GM12878 (cell line): Measurements from ENCODE around the gene TMPRSS9. TPM values are rescaled to one million over a fixed set of nuclear protein-coding genes. Genes with fewer than 3 reads are reported as not detected.

Experiments used
- ATAC-seq: fragments of 200-7000 bp; cut with Tn5 transposase; 3 replicates; pipeline ENCODE4 v1.9.1; 2020; ENCODE audit warnings: mild to moderate bottlenecking, moderate library complexity
- BruUV-seq: library from RNA; stranded (reverse); fragments of 400-500 nt; replicated peaks from 2 replicates; lab custom pipeline; 2021; lab: Mats Ljungman, UMichigan
- CTCF ChIA-PET: fragments of 300-600 bp; sonication (Branson Sonifier 250); formaldehyde crosslinking; extraction: SDS; loops from one replicate; lab custom pipeline; 2021; ENCODE audit warnings: inconsistent platforms; lab: Yijun Ruan, JAX
- POLR2A ChIA-PET: fragments of 350-600 bp; formaldehyde crosslinking; extraction: SDS; loops from one replicate; lab custom pipeline; 2021; ENCODE audit warnings: inconsistent platforms; lab: Charles Lee
- RAD21 ChIA-PET: fragments of 300-600 bp; sonication (Branson Sonifier 250); formaldehyde crosslinking; loops from one replicate; lab custom pipeline; 2023; ENCODE audit warnings: antibody characterized with exemption; ENCODE audit not compliant: unreplicated experiment; lab: Charles Lee
- SMC1A ChIA-PET: fragments of 300-600 bp; sonication (Branson Sonifier 250); formaldehyde crosslinking; loops from one replicate; lab custom pipeline; 2023; ENCODE audit not compliant: unreplicated experiment, uncharacterized antibody; lab: Charles Lee
- DNase-seq: peaks from one replicate; pipeline ENCODE4 v3.0.0-alpha.2; 2011; ENCODE audit warnings: low read depth, low spot score
- FAIRE-seq: peaks from 3 replicates; lab custom pipeline; 2011; peaks lifted over from hg19 to GRCh38; lab: Jason Lieb, UNC
- H2AFZ ChIP-seq: 2 replicates; pipeline ENCODE4 v1.6.0; 2011; ENCODE audit warnings: low read depth, low read length, control low read depth; ENCODE audit not compliant: control insufficient read depth
- H3K27ac ChIP-seq: 2 replicates; pipeline ENCODE4 v1.5.1; 2011; ENCODE audit warnings: control low read depth; ENCODE audit not compliant: control insufficient read depth, insufficient read depth
- H3K27me3 ChIP-seq, 2 experiments: replicated peaks in 1 of 2; 2 replicates each; pipeline versions ENCODE4 v1.6.0 to v1.6.1; 2011; ENCODE audit warnings: low read length in 1 of 2; ENCODE audit not compliant: control insufficient read depth in 2 of 2, insufficient read depth in 2 of 2
- H3K36me3 ChIP-seq, 2 experiments: 2 replicates each; pipeline ENCODE4 v1.5.1; 2011; ENCODE audit warnings: low read length in 1 of 2; ENCODE audit not compliant: control insufficient read depth in 2 of 2, insufficient read depth in 2 of 2
- H3K4me1 ChIP-seq: 2 replicates; pipeline ENCODE4 v1.6.1; 2011; ENCODE audit warnings: mild to moderate bottlenecking, low read length, moderate library complexity, mixed read lengths; ENCODE audit not compliant: control insufficient read depth, insufficient read depth
- H3K4me2 ChIP-seq: 2 replicates; pipeline ENCODE4 v1.6.0; 2011; ENCODE audit warnings: control low read depth; ENCODE audit not compliant: control insufficient read depth, insufficient read depth
- H3K4me3 ChIP-seq: fragments of 200-600 bp; sonication (generic); 2 replicates; pipeline ENCODE4 v1.5.1; 2016
- H3K79me2 ChIP-seq: 2 replicates; pipeline ENCODE4 v1.6.0; 2011; ENCODE audit warnings: low read length; ENCODE audit not compliant: control insufficient read depth, insufficient read depth
- H3K9ac ChIP-seq: 2 replicates; pipeline ENCODE4 v1.8.0; 2011; ENCODE audit warnings: low read length, control low read depth, mixed read lengths; ENCODE audit not compliant: control insufficient read depth, insufficient read depth
- H3K9me3 ChIP-seq: replicated peaks from 3 replicates; pipeline ENCODE4 v1.5.1; 2011; ENCODE audit warnings: mild to moderate bottlenecking, low read length; ENCODE audit not compliant: control insufficient read depth, insufficient read depth
- H4K20me1 ChIP-seq: 2 replicates; pipeline ENCODE4 v1.6.0; 2011; ENCODE audit not compliant: control insufficient read depth, insufficient read depth
- CEBPB ChIP-seq, 2 experiments: fragments of 150-350 bp in 1 of 2; IDR thresholded peaks; 2 replicates each; pipeline ENCODE4 v1.6.1; 2012 to 2014; ENCODE audit warnings: low read depth in 2 of 2, low read length in 2 of 2, borderline replicate concordance in 1 of 2, inconsistent platforms in 1 of 2
- GABPA ChIP-seq: IDR thresholded peaks from 2 replicates; pipeline ENCODE4 v1.6.1; 2014; ENCODE audit warnings: antibody characterized with exemption, low read depth, mild to moderate bottlenecking, inconsistent platforms
- IKZF2 ChIP-seq, 2 experiments: fragments of 450-650 bp; IDR thresholded peaks; 2 replicates each; pipeline ENCODE4 v1.6.1; 2017; ENCODE audit warnings: mild to moderate bottlenecking in 2 of 2, moderate library complexity in 2 of 2
- JUNB ChIP-seq: IDR thresholded peaks from 2 replicates; pipeline ENCODE4 v1.6.1; 2016; ENCODE audit warnings: antibody characterized with exemption, mild to moderate bottlenecking
- KAT2A ChIP-seq: conservative IDR thresholded peaks from 2 replicates; pipeline ENCODE4 v1.6.1; 2011; ENCODE audit warnings: low read depth, low read length; ENCODE audit not compliant: control insufficient read depth
- MTA3 ChIP-seq: IDR thresholded peaks from 2 replicates; pipeline ENCODE4 v1.6.1; 2012; ENCODE audit warnings: low read length, inconsistent platforms, borderline replicate concordance
- MYB ChIP-seq: fragments of 150-350 bp; IDR thresholded peaks from 2 replicates; pipeline ENCODE4 v1.6.1; 2014; ENCODE audit warnings: mild to moderate bottlenecking, low read depth, low read length, borderline replicate concordance
- RBBP5 ChIP-seq: fragments of 200-600 bp; sonication (generic); conservative IDR thresholded peaks from 2 replicates; pipeline ENCODE4 v1.6.1; 2016
- WGBS: methylation state at CpG from one replicate; pipeline ENCODE4 v1.1.6; 2016; ENCODE audit warnings: low lambda C conversion rate; ENCODE audit not compliant: insufficient replicate concordance, insufficient coverage; ENCODE audit errors: missing lambda C conversion rate; 5-methylcytosine and 5-hydroxymethylcytosine counted together
- in situ Hi-C: fragments of 300-500 bp; cut with MboI; formaldehyde crosslinking; loops from 9 replicates; pipeline ENCODE4 v1.14.3; 2018; ENCODE audit warnings: mixed read lengths
- intact Hi-C: fragments of 100-400 bp; cut with micrococcal nuclease; formaldehyde crosslinking; loops from one replicate; pipeline ENCODE4 v1.14.2; 2022; ENCODE audit not compliant: unreplicated experiment
- polyA plus RNA-seq, 11 experiments: library from polyadenylated mRNA; depleted of rRNA in 4 of 11; unstranded in 6 of 11; stranded (reverse) in 5 of 11; fragments of >200 nt; fragmentation: Nextera tagmentation in 4 of 11; fragmentation: Illumina TruSeq in 1 of 11; extraction: Ambion mirVana in 4 of 11; extraction: Trizol in 1 of 11; gene quantifications; 1 replicate in 1 of 11; 2 replicates in 10 of 11; pipeline versions ENCODE4 v1.2.1 to v1.2.3, GENCODE V29; 2011 to 2016; ENCODE audit warnings: inconsistent platforms in 2 of 11, missing spikeins in 2 of 11, low read depth in 1 of 11
- total RNA-seq, 4 experiments: library from RNA; depleted of rRNA in 3 of 4; stranded (reverse); fragments of >200 nt in 3 of 4; fragmentation: Illumina TruSeq in 1 of 4; extraction: Trizol in 1 of 4; gene quantifications; 2 replicates each; pipeline versions ENCODE4 v1.2.1 to v1.2.3, GENCODE V29; 2013 to 2021
- TF ChIP-seq, protein P1 (sequence below): fragments of 450-650 bp; IDR thresholded peaks from 2 replicates; pipeline ENCODE4 v1.6.1; 2017; ENCODE audit warnings: mild to moderate bottlenecking, low read depth, inconsistent platforms; ENCODE audit not compliant: poor library complexity, severe bottlenecking
- TF ChIP-seq, protein P2 (sequence below): fragments of 450-650 bp; conservative IDR thresholded peaks from 2 replicates; pipeline ENCODE4 v1.6.1; 2017; ENCODE audit warnings: mild to moderate bottlenecking, moderate library complexity
- TF ChIP-seq, protein P3 (sequence below): IDR thresholded peaks from 2 replicates; pipeline ENCODE4 v1.6.1; 2011; ENCODE audit warnings: low read depth, mild to moderate bottlenecking, low read length, moderate library complexity, borderline replicate concordance; ENCODE audit errors: extremely low read depth
- TF ChIP-seq, protein P4 (sequence below), 3 experiments: IDR thresholded peaks in 2 of 3; conservative IDR thresholded peaks in 1 of 3; 2 replicates each; pipeline ENCODE4 v1.5.1; 2011; ENCODE audit warnings: low read depth in 3 of 3, low read length in 3 of 3, mild to moderate bottlenecking in 3 of 3, control low read depth in 2 of 3, moderate library complexity in 2 of 3, inconsistent platforms in 1 of 3, mixed read lengths in 1 of 3; ENCODE audit not compliant: control insufficient read depth in 2 of 3, insufficient read depth in 1 of 3; ENCODE audit errors: extremely low read depth in 1 of 3

The TMPRSS9 gene
- total and polyA plus RNA-seq, 10 of the 15 experiments (the other 5 are each of a cell fraction or from before 2014, with no cell fraction given) = 0.24 TPM; not detected in 9

DNA sequence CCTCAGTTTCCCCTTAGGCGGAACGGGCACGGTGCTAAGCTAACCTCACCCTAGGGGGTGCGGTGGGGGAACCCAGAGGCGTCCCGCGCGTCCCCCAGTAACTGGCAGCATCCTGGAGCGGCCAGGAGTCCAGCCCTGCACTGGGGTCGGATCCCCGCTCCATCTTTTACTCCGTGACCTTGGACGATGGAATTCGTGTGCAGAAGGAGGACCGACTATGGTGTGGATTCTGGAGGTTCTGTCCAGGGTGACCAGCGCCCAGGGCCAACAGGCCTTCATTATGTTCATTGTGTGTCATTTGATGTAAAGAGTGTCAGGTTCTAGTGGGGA, 31.0 kb upstream of the TMPRSS9 start (continued):
- TF ChIP-seq, protein P1, sequence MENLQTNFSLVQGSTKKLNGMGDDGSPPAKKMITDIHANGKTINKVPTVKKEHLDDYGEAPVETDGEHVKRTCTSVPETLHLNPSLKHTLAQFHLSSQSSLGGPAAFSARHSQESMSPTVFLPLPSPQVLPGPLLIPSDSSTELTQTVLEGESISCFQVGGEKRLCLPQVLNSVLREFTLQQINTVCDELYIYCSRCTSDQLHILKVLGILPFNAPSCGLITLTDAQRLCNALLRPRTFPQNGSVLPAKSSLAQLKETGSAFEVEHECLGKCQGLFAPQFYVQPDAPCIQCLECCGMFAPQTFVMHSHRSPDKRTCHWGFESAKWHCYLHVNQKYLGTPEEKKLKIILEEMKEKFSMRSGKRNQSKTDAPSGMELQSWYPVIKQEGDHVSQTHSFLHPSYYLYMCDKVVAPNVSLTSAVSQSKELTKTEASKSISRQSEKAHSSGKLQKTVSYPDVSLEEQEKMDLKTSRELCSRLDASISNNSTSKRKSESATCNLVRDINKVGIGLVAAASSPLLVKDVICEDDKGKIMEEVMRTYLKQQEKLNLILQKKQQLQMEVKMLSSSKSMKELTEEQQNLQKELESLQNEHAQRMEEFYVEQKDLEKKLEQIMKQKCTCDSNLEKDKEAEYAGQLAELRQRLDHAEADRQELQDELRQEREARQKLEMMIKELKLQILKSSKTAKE = no peak
- TF ChIP-seq GABPA = no peak
- TF ChIP-seq, protein P2, sequence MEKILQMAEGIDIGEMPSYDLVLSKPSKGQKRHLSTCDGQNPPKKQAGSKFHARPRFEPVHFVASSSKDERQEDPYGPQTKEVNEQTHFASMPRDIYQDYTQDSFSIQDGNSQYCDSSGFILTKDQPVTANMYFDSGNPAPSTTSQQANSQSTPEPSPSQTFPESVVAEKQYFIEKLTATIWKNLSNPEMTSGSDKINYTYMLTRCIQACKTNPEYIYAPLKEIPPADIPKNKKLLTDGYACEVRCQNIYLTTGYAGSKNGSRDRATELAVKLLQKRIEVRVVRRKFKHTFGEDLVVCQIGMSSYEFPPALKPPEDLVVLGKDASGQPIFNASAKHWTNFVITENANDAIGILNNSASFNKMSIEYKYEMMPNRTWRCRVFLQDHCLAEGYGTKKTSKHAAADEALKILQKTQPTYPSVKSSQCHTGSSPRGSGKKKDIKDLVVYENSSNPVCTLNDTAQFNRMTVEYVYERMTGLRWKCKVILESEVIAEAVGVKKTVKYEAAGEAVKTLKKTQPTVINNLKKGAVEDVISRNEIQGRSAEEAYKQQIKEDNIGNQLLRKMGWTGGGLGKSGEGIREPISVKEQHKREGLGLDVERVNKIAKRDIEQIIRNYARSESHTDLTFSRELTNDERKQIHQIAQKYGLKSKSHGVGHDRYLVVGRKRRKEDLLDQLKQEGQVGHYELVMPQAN = no peak

DNA sequence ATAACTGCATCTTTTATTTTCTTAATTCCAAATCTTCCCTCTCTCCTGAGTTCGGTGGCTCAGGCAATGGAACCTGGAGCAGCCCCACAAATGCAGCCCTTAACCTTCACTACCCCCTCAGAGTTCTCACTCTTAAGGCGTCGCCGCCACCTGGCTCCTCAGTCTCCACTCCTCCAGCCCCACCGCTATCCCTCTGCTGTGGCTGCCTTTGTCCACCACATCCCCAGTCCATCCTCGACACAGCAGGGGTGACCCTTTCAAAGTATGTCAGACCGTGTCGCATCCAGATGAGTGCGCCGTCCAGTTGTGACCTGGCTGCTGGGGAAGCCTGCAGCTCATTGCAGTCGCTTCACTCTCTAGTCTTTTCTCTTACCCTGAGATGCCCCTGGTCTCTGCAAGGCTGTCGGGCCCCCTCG, 30.6 kb upstream of the TMPRSS9 start:
- Histone ChIP-seq H3K4me1 (peaks cover 29% of the 10 kb centered on the region), H3K36me3 (peaks cover 0 to 1% of the 10 kb centered on the region in 2 experiments; a peak in 3 of 4 replicates), H2AFZ (no peak overlapping the region), H3K27ac (0 out of 2 replicates have a peak overlapping the region, but pooled peaks have one; percentile 76), H3K79me2 (peaks cover 60% of the 10 kb centered on the region), H3K27me3 (no peaks in the 10 kb centered on the region), H3K9ac (peak overlapping the region; percentile 72), H3K9me3 (no peaks in the 10 kb centered on the region), H3K4me3 (peak overlapping the region; percentile 90), H3K4me2 (peak overlapping the region; percentile 90), H4K20me1 (0 out of 2 replicates have a peak, but pooled peaks cover 3% of the 10 kb centered on the region)
- TSS peak; percentile 60 for BruUV-seq
- ChIA-PET CTCF (interaction anchor here (1.1 to 1.2 kb wide), 2 partner anchors 63 to 432 kb away, joined by 3 read pairs; no protein-coding TSS in a partner anchor), SMC1A (interaction anchor here (1.0 kb wide), 1 partner anchor 64 kb away, joined by 3 read pairs; no protein-coding TSS in a partner anchor), RAD21 (interaction anchor here (0.7 to 0.9 kb wide), 2 partner anchors 64 to 386 kb away, joined by 3 to 4 read pairs; no protein-coding TSS in a partner anchor), POLR2A (interaction anchor here (0.5 to 0.6 kb wide), 2 partner anchors 27 to 679 kb away, joined by 4 to 6 read pairs; no protein-coding TSS in a partner anchor)
- WGBS = 73% methylated on average over 13 of the region's 13 CpGs
- in situ Hi-C loops = no loop called here
- FAIRE-seq (no peak), ATAC-seq (no peak), DNase-seq (no peak)
- intact Hi-C loops = loop anchor here (5.0 kb wide), 3 partner anchors 63 to 293 kb away; partner anchors contain the start of genes PLEKHJ1 and SF3A2
- TF ChIP-seq, protein P3, sequence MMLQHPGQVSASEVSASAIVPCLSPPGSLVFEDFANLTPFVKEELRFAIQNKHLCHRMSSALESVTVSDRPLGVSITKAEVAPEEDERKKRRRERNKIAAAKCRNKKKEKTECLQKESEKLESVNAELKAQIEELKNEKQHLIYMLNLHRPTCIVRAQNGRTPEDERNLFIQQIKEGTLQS = no peak
- TF ChIP-seq MYB (no peak), RBBP5 (no peak), IKZF2 (IDR thresholded peaks at IDR 0.05) (no peak), KAT2A (no peak), MTA3 (no peak), JUNB (no peak), CEBPB (IDR thresholded peaks at IDR 0.05; ENCODE audit: borderline replicate concordance in 1 of 2, low read depth in 2 of 2, low read length in 2 of 2) (no peak)
- TF ChIP-seq, protein P4, sequence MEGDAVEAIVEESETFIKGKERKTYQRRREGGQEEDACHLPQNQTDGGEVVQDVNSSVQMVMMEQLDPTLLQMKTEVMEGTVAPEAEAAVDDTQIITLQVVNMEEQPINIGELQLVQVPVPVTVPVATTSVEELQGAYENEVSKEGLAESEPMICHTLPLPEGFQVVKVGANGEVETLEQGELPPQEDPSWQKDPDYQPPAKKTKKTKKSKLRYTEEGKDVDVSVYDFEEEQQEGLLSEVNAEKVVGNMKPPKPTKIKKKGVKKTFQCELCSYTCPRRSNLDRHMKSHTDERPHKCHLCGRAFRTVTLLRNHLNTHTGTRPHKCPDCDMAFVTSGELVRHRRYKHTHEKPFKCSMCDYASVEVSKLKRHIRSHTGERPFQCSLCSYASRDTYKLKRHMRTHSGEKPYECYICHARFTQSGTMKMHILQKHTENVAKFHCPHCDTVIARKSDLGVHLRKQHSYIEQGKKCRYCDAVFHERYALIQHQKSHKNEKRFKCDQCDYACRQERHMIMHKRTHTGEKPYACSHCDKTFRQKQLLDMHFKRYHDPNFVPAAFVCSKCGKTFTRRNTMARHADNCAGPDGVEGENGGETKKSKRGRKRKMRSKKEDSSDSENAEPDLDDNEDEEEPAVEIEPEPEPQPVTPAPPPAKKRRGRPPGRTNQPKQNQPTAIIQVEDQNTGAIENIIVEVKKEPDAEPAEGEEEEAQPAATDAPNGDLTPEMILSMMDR (IDR thresholded peaks at IDR 0.05 in 2 of 3, conservative IDR thresholded peaks at IDR 0.05 in 1 of 3; ENCODE audit: control insufficient read depth in 2 of 3, extremely low read depth in 1 of 3, insufficient read depth in 1 of 3, low read depth in 3 of 3, low read length in 3 of 3) = no peak
